GM12878 (cell line): ENCODE results near the gene IL19. TPM values are rescaled to one million over a fixed set of nuclear protein-coding genes. Genes with fewer than 3 reads are reported as not detected.

Source experiments
- ATAC-seq: fragments of 200-7000 bp; cut with Tn5 transposase; 3 replicates; pipeline ENCODE4 v1.9.1; 2020; ENCODE audit warnings: mild to moderate bottlenecking, moderate library complexity
- BruUV-seq: library from RNA; stranded (reverse); fragments of 400-500 nt; replicated peaks from 2 replicates; lab custom pipeline; 2021; lab: Mats Ljungman, UMichigan
- CTCF ChIA-PET: fragments of 300-600 bp; sonication (Branson Sonifier 250); formaldehyde crosslinking; extraction: SDS; loops from one replicate; lab custom pipeline; 2021; ENCODE audit warnings: inconsistent platforms; lab: Yijun Ruan, JAX
- POLR2A ChIA-PET: fragments of 350-600 bp; formaldehyde crosslinking; extraction: SDS; loops from one replicate; lab custom pipeline; 2021; ENCODE audit warnings: inconsistent platforms; lab: Charles Lee
- RAD21 ChIA-PET: fragments of 300-600 bp; sonication (Branson Sonifier 250); formaldehyde crosslinking; loops from one replicate; lab custom pipeline; 2023; ENCODE audit warnings: antibody characterized with exemption; ENCODE audit not compliant: unreplicated experiment; lab: Charles Lee
- SMC1A ChIA-PET: fragments of 300-600 bp; sonication (Branson Sonifier 250); formaldehyde crosslinking; loops from one replicate; lab custom pipeline; 2023; ENCODE audit not compliant: unreplicated experiment, uncharacterized antibody; lab: Charles Lee
- DNase-seq: peaks from one replicate; pipeline ENCODE4 v3.0.0-alpha.2; 2011; ENCODE audit warnings: low read depth, low spot score
- FAIRE-seq: peaks from 3 replicates; lab custom pipeline; 2011; peaks lifted over from hg19 to GRCh38; lab: Jason Lieb, UNC
- H2AFZ ChIP-seq: 2 replicates; pipeline ENCODE4 v1.6.0; 2011; ENCODE audit warnings: low read depth, low read length, control low read depth; ENCODE audit not compliant: control insufficient read depth
- H3K27ac ChIP-seq: 2 replicates; pipeline ENCODE4 v1.5.1; 2011; ENCODE audit warnings: control low read depth; ENCODE audit not compliant: control insufficient read depth, insufficient read depth
- H3K27me3 ChIP-seq, 2 experiments: replicated peaks in 1 of 2; 2 replicates each; pipeline versions ENCODE4 v1.6.0 to v1.6.1; 2011; ENCODE audit warnings: low read length in 1 of 2; ENCODE audit not compliant: control insufficient read depth in 2 of 2, insufficient read depth in 2 of 2
- H3K36me3 ChIP-seq, 2 experiments: 2 replicates each; pipeline ENCODE4 v1.5.1; 2011; ENCODE audit warnings: low read length in 1 of 2; ENCODE audit not compliant: control insufficient read depth in 2 of 2, insufficient read depth in 2 of 2
- H3K4me1 ChIP-seq: 2 replicates; pipeline ENCODE4 v1.6.1; 2011; ENCODE audit warnings: mild to moderate bottlenecking, low read length, moderate library complexity, mixed read lengths; ENCODE audit not compliant: control insufficient read depth, insufficient read depth
- H3K4me2 ChIP-seq: 2 replicates; pipeline ENCODE4 v1.6.0; 2011; ENCODE audit warnings: control low read depth; ENCODE audit not compliant: control insufficient read depth, insufficient read depth
- H3K4me3 ChIP-seq: fragments of 200-600 bp; sonication (generic); 2 replicates; pipeline ENCODE4 v1.5.1; 2016
- H3K79me2 ChIP-seq: 2 replicates; pipeline ENCODE4 v1.6.0; 2011; ENCODE audit warnings: low read length; ENCODE audit not compliant: control insufficient read depth, insufficient read depth
- H3K9ac ChIP-seq: 2 replicates; pipeline ENCODE4 v1.8.0; 2011; ENCODE audit warnings: low read length, control low read depth, mixed read lengths; ENCODE audit not compliant: control insufficient read depth, insufficient read depth
- H3K9me3 ChIP-seq: replicated peaks from 3 replicates; pipeline ENCODE4 v1.5.1; 2011; ENCODE audit warnings: mild to moderate bottlenecking, low read length; ENCODE audit not compliant: control insufficient read depth, insufficient read depth
- H4K20me1 ChIP-seq: 2 replicates; pipeline ENCODE4 v1.6.0; 2011; ENCODE audit not compliant: control insufficient read depth, insufficient read depth
- KLF5 ChIP-seq: fragments of 450-650 bp; IDR thresholded peaks from 2 replicates; pipeline ENCODE4 v1.6.1; 2014; ENCODE audit warnings: mild to moderate bottlenecking; ENCODE audit not compliant: partially characterized antibody
- NFIC ChIP-seq: IDR thresholded peaks from 2 replicates; pipeline ENCODE4 v1.6.1; 2012; ENCODE audit warnings: low read depth, mild to moderate bottlenecking, inconsistent platforms, low read length, moderate library complexity
- NR2C2 ChIP-seq: IDR thresholded peaks from 2 replicates; pipeline ENCODE4 v1.6.1; 2011; ENCODE audit warnings: borderline replicate concordance, low read depth; ENCODE audit not compliant: control insufficient read depth, insufficient read length
- SIX5 ChIP-seq: IDR thresholded peaks from 2 replicates; pipeline ENCODE4 v1.6.1; 2011; ENCODE audit warnings: mild to moderate bottlenecking, low read depth, low read length, moderate library complexity; ENCODE audit not compliant: severe bottlenecking
- TBL1XR1 ChIP-seq: IDR thresholded peaks from 2 replicates; pipeline ENCODE4 v1.6.1; 2012; ENCODE audit warnings: low read depth, low read length, improper control_type of control experiment
- WGBS: methylation state at CpG from one replicate; pipeline ENCODE4 v1.1.6; 2016; ENCODE audit warnings: low lambda C conversion rate; ENCODE audit not compliant: insufficient replicate concordance, insufficient coverage; ENCODE audit errors: missing lambda C conversion rate; 5-methylcytosine and 5-hydroxymethylcytosine counted together
- in situ Hi-C: fragments of 300-500 bp; cut with MboI; formaldehyde crosslinking; loops from 9 replicates; pipeline ENCODE4 v1.14.3; 2018; ENCODE audit warnings: mixed read lengths
- intact Hi-C: fragments of 100-400 bp; cut with micrococcal nuclease; formaldehyde crosslinking; loops from one replicate; pipeline ENCODE4 v1.14.2; 2022; ENCODE audit not compliant: unreplicated experiment
- polyA plus RNA-seq, 11 experiments: library from polyadenylated mRNA; depleted of rRNA in 4 of 11; unstranded in 6 of 11; stranded (reverse) in 5 of 11; fragments of >200 nt; fragmentation: Nextera tagmentation in 4 of 11; fragmentation: Illumina TruSeq in 1 of 11; extraction: Ambion mirVana in 4 of 11; extraction: Trizol in 1 of 11; gene quantifications; 1 replicate in 1 of 11; 2 replicates in 10 of 11; pipeline versions ENCODE4 v1.2.1 to v1.2.3, GENCODE V29; 2011 to 2016; ENCODE audit warnings: inconsistent platforms in 2 of 11, missing spikeins in 2 of 11, low read depth in 1 of 11
- total RNA-seq, 4 experiments: library from RNA; depleted of rRNA in 3 of 4; stranded (reverse); fragments of >200 nt in 3 of 4; fragmentation: Illumina TruSeq in 1 of 4; extraction: Trizol in 1 of 4; gene quantifications; 2 replicates each; pipeline versions ENCODE4 v1.2.1 to v1.2.3, GENCODE V29; 2013 to 2021
- TF ChIP-seq, protein P1 (sequence below): fragments of 450-650 bp; IDR thresholded peaks from 2 replicates; pipeline ENCODE4 v1.6.1; 2017; ENCODE audit warnings: mild to moderate bottlenecking, moderate library complexity
- TF ChIP-seq, protein P2 (sequence below): fragments of 450-650 bp; conservative IDR thresholded peaks from 2 replicates; pipeline ENCODE4 v1.6.1; 2017; ENCODE audit warnings: mild to moderate bottlenecking, moderate library complexity
- TF ChIP-seq, protein P3 (sequence below): fragments of 450-650 bp; IDR thresholded peaks from 2 replicates; pipeline ENCODE4 v1.6.1; 2016; ENCODE audit warnings: mild to moderate bottlenecking

The IL19 gene
- total and polyA plus RNA-seq, 10 of the 15 experiments (the other 5 are each of a cell fraction or from before 2014, with no cell fraction given), result 0.10 to 0.73 (median 0.28) TPM; not detected in 6

DNA sequence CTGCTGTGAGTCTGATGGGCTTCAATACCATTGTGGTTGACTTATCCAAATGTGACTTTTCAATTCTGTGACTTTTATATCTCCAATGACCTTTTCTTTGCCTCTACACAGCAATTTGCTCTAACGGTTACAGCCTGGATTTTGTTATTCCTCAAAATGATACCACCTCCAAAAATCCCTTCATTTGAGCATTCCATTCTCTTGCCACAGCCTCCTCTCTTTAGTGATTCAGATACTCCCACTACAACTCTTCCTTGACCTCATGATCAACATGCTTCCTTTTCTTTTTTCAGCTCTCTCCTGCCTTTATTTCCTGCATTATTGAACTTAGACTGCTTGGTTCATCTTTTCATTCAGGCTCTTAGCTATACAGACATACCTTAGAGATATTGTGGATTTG lies 16.6 kb upstream of the IL19 start:
- CTCF ChIA-PET, result no interaction called here

More for the DNA sequence above, 16.6 kb upstream of the IL19 start:
- H2AFZ ChIP-seq, result no peak overlapping the region
- no peaks in the 10 kb centered on the region for H3K27me3 ChIP-seq
- no peaks in the 10 kb centered on the region for H3K9me3 ChIP-seq
- DNase-seq, result no peak
- no TSS peak for BruUV-seq
- no peak for FAIRE-seq
- intact Hi-C loops, result no loop called here
- H3K9ac ChIP-seq, result no peak overlapping the region
- no peak overlapping the region for H3K4me2 ChIP-seq
- WGBS, result 37% methylated on average over 1 of the region's 1 CpG
- RAD21 ChIA-PET, result no interaction called here
- no peaks in the 10 kb centered on the region for H4K20me1 ChIP-seq
- in situ Hi-C loops, result no loop called here
- H3K79me2 ChIP-seq, result no peaks in the 10 kb centered on the region
- no peak overlapping the region for H3K4me3 ChIP-seq
- ATAC-seq, result no peak
- no peaks in the 10 kb centered on the region for H3K36me3 ChIP-seq
- POLR2A ChIA-PET, result interaction anchor here (0.6 to 0.7 kb wide), 3 partner anchors 42 to 343 kb away, joined by 3 to 5 read pairs (median 4); no protein-coding TSS in a partner anchor
- SMC1A ChIA-PET, result interaction anchor here (1.3 to 1.6 kb wide), 3 partner anchors 10 to 14 kb away, joined by 3 read pairs; no protein-coding TSS in a partner anchor
- H3K4me1 ChIP-seq, result no peaks in the 10 kb centered on the region
- H3K27ac ChIP-seq, result no peak overlapping the region
- TF ChIP-seq SIX5, result no peak
- TF ChIP-seq TBL1XR1, result no peak
- TF ChIP-seq, protein P1, sequence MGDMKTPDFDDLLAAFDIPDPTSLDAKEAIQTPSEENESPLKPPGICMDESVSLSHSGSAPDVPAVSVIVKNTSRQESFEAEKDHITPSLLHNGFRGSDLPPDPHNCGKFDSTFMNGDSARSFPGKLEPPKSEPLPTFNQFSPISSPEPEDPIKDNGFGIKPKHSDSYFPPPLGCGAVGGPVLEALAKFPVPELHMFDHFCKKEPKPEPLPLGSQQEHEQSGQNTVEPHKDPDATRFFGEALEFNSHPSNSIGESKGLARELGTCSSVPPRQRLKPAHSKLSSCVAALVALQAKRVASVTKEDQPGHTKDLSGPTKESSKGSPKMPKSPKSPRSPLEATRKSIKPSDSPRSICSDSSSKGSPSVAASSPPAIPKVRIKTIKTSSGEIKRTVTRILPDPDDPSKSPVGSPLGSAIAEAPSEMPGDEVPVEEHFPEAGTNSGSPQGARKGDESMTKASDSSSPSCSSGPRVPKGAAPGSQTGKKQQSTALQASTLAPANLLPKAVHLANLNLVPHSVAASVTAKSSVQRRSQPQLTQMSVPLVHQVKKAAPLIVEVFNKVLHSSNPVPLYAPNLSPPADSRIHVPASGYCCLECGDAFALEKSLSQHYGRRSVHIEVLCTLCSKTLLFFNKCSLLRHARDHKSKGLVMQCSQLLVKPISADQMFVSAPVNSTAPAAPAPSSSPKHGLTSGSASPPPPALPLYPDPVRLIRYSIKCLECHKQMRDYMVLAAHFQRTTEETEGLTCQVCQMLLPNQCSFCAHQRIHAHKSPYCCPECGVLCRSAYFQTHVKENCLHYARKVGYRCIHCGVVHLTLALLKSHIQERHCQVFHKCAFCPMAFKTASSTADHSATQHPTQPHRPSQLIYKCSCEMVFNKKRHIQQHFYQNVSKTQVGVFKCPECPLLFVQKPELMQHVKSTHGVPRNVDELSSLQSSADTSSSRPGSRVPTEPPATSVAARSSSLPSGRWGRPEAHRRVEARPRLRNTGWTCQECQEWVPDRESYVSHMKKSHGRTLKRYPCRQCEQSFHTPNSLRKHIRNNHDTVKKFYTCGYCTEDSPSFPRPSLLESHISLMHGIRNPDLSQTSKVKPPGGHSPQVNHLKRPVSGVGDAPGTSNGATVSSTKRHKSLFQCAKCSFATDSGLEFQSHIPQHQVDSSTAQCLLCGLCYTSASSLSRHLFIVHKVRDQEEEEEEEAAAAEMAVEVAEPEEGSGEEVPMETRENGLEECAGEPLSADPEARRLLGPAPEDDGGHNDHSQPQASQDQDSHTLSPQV, result no peak
- TF ChIP-seq NFIC, result no peak
- no peak for TF ChIP-seq NR2C2
- TF ChIP-seq, protein P2, sequence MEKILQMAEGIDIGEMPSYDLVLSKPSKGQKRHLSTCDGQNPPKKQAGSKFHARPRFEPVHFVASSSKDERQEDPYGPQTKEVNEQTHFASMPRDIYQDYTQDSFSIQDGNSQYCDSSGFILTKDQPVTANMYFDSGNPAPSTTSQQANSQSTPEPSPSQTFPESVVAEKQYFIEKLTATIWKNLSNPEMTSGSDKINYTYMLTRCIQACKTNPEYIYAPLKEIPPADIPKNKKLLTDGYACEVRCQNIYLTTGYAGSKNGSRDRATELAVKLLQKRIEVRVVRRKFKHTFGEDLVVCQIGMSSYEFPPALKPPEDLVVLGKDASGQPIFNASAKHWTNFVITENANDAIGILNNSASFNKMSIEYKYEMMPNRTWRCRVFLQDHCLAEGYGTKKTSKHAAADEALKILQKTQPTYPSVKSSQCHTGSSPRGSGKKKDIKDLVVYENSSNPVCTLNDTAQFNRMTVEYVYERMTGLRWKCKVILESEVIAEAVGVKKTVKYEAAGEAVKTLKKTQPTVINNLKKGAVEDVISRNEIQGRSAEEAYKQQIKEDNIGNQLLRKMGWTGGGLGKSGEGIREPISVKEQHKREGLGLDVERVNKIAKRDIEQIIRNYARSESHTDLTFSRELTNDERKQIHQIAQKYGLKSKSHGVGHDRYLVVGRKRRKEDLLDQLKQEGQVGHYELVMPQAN, result no peak
- no peak for TF ChIP-seq KLF5
- TF ChIP-seq, protein P3, sequence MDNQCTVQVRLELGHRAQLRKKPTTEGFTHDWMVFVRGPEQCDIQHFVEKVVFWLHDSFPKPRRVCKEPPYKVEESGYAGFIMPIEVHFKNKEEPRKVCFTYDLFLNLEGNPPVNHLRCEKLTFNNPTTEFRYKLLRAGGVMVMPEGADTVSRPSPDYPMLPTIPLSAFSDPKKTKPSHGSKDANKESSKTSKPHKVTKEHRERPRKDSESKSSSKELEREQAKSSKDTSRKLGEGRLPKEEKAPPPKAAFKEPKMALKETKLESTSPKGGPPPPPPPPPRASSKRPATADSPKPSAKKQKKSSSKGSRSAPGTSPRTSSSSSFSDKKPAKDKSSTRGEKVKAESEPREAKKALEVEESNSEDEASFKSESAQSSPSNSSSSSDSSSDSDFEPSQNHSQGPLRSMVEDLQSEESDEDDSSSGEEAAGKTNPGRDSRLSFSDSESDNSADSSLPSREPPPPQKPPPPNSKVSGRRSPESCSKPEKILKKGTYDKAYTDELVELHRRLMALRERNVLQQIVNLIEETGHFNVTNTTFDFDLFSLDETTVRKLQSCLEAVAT, result no peak
